ENCODE measurements around the gene YPEL5.

DNA sequence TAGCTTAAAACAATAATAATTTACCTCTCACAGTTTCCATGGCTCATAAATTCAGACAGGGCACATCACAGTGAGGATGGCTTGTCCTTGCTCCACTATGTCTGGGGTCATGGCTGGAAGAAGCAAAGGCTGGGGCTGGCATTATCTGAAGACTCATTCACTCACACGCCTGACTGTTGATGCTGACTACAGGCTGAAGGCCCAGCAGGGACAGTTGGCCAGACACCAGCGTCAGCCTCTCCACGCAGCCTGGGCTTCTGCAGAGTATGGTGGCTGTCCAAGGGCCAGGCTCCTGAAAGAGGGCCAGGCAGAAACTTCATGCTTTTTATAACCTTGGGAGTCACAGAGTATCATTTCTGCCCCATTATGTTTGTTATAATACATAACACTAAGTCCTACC, 33.4 kb downstream of the YPEL5 start:
- TF ChIP-seq, protein P1, sequence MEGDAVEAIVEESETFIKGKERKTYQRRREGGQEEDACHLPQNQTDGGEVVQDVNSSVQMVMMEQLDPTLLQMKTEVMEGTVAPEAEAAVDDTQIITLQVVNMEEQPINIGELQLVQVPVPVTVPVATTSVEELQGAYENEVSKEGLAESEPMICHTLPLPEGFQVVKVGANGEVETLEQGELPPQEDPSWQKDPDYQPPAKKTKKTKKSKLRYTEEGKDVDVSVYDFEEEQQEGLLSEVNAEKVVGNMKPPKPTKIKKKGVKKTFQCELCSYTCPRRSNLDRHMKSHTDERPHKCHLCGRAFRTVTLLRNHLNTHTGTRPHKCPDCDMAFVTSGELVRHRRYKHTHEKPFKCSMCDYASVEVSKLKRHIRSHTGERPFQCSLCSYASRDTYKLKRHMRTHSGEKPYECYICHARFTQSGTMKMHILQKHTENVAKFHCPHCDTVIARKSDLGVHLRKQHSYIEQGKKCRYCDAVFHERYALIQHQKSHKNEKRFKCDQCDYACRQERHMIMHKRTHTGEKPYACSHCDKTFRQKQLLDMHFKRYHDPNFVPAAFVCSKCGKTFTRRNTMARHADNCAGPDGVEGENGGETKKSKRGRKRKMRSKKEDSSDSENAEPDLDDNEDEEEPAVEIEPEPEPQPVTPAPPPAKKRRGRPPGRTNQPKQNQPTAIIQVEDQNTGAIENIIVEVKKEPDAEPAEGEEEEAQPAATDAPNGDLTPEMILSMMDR (IDR thresholded peaks at IDR 0.05 in 8 of 11, conservative IDR thresholded peaks at IDR 0.05 in 3 of 11): no peak
- TF ChIP-seq POLR2A (IDR thresholded peaks at IDR 0.05): no peak
- no peak for TF ChIP-seq POLR2AphosphoS5 (IDR thresholded peaks at IDR 0.05)

Data from spleen (tissue), 7 donors.